ENCODE results near the gene SPRYD4.
A peak's percentile ranks its signal among the peaks of the same experiment; 100 is the strongest.

Gene SPRYD4

DNA sequence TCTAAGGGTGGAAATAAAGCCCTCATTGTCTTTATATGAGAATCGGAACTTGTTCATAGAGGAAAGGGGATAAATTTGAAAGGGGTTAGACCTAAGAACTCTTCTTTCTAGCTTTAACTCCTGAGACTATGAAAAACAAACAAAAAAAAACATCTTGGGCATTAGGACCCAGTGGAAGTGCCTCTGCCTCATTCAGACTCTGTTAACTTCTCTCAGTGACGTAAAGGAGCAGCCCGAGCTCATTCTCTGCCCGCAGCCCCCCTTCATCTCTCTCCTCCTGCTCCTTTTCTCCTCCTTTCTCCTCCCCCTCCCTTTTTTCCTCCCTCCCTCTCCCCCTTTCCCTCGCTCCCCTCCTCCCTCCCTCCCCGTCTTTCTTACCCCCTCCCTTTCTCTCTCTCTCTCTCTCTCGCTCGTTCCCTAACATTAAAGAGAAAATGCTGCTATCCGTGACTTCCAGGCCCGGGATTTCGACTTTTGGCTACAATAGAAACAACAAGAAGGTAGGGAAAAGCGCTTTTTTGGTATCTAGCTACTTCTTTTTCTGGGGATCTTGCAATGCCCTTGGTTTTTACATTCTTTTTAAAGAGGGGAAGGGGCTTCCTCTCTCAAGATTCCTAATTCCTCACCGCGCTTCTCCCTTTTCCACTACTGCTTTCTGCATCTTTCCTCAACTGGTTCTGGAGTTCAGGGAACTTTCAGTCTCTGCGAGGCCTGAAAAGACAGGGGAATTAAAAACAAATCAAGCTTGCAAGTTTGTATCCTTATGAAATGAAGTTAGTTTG lies 53.4 kb downstream of the SPRYD4 start, which contains the start of gene RBMS2:
RBMS2 (plus strand) TSS at position 231 of the 782 bp plus-strand sequence; CDS start at position 435, 204 bp downstream.
- DNase-seq = peak; percentile 92

DNA sequence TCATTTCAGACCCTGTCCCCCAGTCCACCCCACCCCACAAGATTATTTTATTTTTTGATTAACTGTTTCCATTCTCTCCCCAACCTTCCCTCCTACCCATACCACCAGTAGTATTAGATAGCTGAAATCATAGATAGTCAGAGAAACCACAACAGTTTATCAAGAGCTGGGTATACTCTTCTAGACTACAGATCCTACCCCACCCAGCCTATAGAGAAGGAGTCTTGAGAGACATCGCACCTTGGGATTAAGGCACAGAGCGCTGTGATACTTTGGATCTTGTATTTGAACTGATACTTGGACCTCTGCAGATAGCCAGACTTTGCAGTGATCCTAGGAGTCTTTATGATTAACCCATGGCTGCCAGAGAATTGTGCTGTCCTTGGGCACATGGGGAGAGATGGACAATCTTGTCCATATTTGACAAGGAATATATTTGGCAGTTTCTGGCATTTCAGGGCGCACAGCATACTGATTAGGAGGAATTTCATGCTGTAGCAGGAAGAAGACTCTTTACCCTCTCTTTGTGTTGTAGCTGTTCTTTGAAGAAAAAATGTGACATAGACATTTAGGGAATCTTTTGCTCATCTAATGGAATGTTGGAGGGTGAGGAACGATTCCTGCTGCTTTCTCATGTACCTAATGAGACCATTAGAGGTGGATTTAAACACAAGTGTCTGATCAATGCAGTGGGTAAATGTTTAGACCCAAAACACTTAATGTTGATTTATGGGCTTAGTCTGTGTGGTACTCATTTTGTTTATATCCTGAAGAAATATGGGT lies 54.2 kb downstream of the SPRYD4 start:
- DNase-seq = peak; percentile 54

DNA sequence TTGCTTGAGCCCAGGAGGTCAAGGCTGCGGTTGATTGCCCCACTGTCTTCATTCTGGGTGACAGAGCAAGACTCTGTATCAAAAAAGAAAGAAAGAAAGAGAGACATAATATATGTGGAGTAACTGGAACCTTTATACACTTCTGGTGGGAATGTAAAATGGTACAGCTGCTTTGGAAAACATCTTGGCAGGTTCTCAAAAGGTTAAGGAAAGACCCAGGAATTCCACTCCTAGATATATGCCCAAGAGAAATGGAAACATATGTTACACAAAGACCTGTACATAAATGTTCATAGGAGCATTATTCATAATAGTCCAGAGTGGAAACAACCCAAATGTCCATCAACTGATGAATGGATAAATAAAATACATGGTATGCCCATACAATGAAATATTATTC lies 60.5 kb downstream of the SPRYD4 start:
- DNase-seq = peak; percentile 17

Data from fibroblast of skin of scalp (primary cell).